Measurements from ENCODE around the gene GTF2H4.
"Not testable (repeated sequence)": the region's sequence is repeated elsewhere in the genome, so short reads cannot be mapped to it uniquely, and the experiment has no call there.

Gene GTF2H4

GRCh38 chr6:30926644-30927043 lies 18.6 kb downstream of the GTF2H4 start:
- H3K27ac ChIP-seq = no peak overlapping the region
- no peak for TF ChIP-seq CTCF (IDR thresholded peaks at IDR 0.05; ENCODE audit: low read depth, low read length)
- H3K9me3 ChIP-seq (ENCODE audit: severe bottlenecking) = peaks cover 7% of the 10 kb centered on the region
- no peak overlapping the region for H3K4me3 ChIP-seq (ENCODE audit: low read depth, low read length)
- H3K27me3 ChIP-seq (ENCODE audit: insufficient read depth, low read depth, severe bottlenecking) = no peaks in the 10 kb centered on the region
- no peak for DNase-seq
- H3K36me3 ChIP-seq = peaks cover 66% of the 10 kb centered on the region

- H3K27ac ChIP-seq; DNase-seq; H3K9me3 ChIP-seq (ENCODE audit: severe bottlenecking); H3K4me3 ChIP-seq (ENCODE audit: low read depth, low read length); H3K27me3 ChIP-seq (ENCODE audit: insufficient read depth, low read depth, severe bottlenecking): not testable (repeated sequence)
- peaks cover 62% of the 10 kb centered on the region for H3K36me3 ChIP-seq
Measured at GRCh38 chr6:30927080-30927479, 19.1 kb downstream of the GTF2H4 start.

- peaks cover 46% of the 10 kb centered on the region for H3K36me3 ChIP-seq
- H3K9me3 ChIP-seq (ENCODE audit: severe bottlenecking) = peaks cover 7% of the 10 kb centered on the region
- H3K4me3 ChIP-seq (ENCODE audit: low read depth, low read length) = no peak overlapping the region
- H3K27ac ChIP-seq = no peak overlapping the region
- DNase-seq = no peak
- no peak for TF ChIP-seq CTCF (IDR thresholded peaks at IDR 0.05; ENCODE audit: low read depth, low read length)
- peaks cover 3% of the 10 kb centered on the region for H3K27me3 ChIP-seq (ENCODE audit: insufficient read depth, low read depth, severe bottlenecking)
Measured at GRCh38 chr6:30928677-30929076, 20.7 kb downstream of the GTF2H4 start.

GRCh38 chr6:30930506-30930905 lies 22.5 kb downstream of the GTF2H4 start:
- TF ChIP-seq CTCF (IDR thresholded peaks at IDR 0.05; ENCODE audit: low read depth, low read length) = no peak
- no peak overlapping the region for H3K4me3 ChIP-seq (ENCODE audit: low read depth, low read length)

GRCh38 chr6:30931272-30931671 lies 23.3 kb downstream of the GTF2H4 start:
- no peak overlapping the region for H3K27ac ChIP-seq
- peaks cover 7% of the 10 kb centered on the region for H3K9me3 ChIP-seq (ENCODE audit: severe bottlenecking)
- no peak overlapping the region for H3K4me3 ChIP-seq (ENCODE audit: low read depth, low read length)
- H3K36me3 ChIP-seq = peaks cover 21% of the 10 kb centered on the region
- peaks cover 9% of the 10 kb centered on the region for H3K27me3 ChIP-seq (ENCODE audit: insufficient read depth, low read depth, severe bottlenecking)
- DNase-seq = no peak
- TF ChIP-seq CTCF (IDR thresholded peaks at IDR 0.05; ENCODE audit: low read depth, low read length) = no peak

More at GRCh38 chr6:30930506-30930905, 22.5 kb downstream of the GTF2H4 start:
- H3K36me3 ChIP-seq = peaks cover 29% of the 10 kb centered on the region
- no peak for DNase-seq
- no peak overlapping the region for H3K27ac ChIP-seq
- peaks cover 7% of the 10 kb centered on the region for H3K9me3 ChIP-seq (ENCODE audit: severe bottlenecking)
- peaks cover 9% of the 10 kb centered on the region for H3K27me3 ChIP-seq (ENCODE audit: insufficient read depth, low read depth, severe bottlenecking)

GRCh38 chr6:30931969-30932645 lies 24.1 kb downstream of the GTF2H4 start, which contains the start of gene SFTA2:
Gene SFTA2 (minus strand): TSS chr6:30932170. CDS start chr6:30932096, 74 bp downstream.
- TF ChIP-seq CTCF (IDR thresholded peaks at IDR 0.05; ENCODE audit: low read depth, low read length) = no peak
- DNase-seq = no peak
- H3K4me3 ChIP-seq (ENCODE audit: low read depth, low read length) = no peak within 1 kb of the TSS
- peaks cover 7% of the 10 kb centered on the region for H3K9me3 ChIP-seq (ENCODE audit: severe bottlenecking)
- peaks cover 9% of the 10 kb centered on the region for H3K27me3 ChIP-seq (ENCODE audit: insufficient read depth, low read depth, severe bottlenecking)
- H3K36me3 ChIP-seq = peaks cover 15% of the 10 kb centered on the region
- no peak within 1 kb of the TSS for H3K27ac ChIP-seq

Measured in WERI-Rb-1 (cell line).